Cardiac septum (tissue), 1 donor: Measurements from ENCODE around the gene PDE8B. TPM values are rescaled to one million over a fixed set of nuclear protein-coding genes. Genes with fewer than 3 reads are reported as not detected.

Experiments
- DNase-seq: peaks from one replicate; pipeline ENCODE4 v3.0.0-alpha.2; 2020; ENCODE audit warnings: low spot score
- intact Hi-C: fragments of 100-400 bp; cut with DNase I; formaldehyde crosslinking; loops from one replicate; pipeline ENCODE4 v1.14.0; 2022
- total RNA-seq: library from RNA; stranded (reverse); fragmentation: NEBNext Ultra II Directional; extraction: Animal tissue kit (Norgen Biotek cat#: 25700); gene quantifications from one replicate; pipeline ENCODE4 v1.2.1, GENCODE V29; 2021
- donor health status: DM: no; HTN: no; CAD: no.

Gene PDE8B
- total RNA-seq, 1 donor from 2014 or later, result 5.7 TPM

DNA sequence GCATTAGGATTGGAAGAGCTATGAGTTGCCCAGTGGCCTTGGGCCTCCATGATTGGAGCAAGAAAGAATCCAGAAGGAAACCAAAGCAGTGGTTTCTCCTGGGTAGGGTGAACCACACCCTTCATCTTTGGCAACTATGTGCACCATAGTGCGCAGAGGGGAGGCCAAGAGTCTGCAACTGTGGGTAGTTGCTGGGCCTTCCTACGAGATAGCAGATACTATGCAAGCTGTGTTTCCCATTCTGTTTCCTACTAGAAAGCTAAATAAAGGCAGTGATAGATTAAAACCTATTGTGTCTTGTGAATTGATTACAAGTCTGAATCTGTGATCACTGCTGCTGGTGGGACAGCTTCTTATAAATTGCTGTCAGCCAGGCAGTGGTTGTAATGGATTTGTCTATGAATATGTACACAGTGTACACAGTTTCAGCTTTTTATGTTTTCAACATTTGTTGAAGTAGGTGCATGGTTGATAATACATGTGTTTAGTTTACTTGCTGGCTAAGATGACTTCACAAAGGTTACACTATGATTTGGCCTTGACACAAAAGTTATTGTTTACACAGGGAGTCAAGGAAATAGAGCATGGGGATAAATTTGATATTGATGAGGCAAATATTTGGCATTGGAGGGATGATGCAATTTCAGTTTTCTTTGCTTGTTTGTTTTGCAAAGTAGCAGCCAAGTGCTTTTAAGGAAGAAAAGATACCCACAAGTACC is 23.7 kb upstream of the PDE8B start:
- no peak for DNase-seq
- intact Hi-C loops, result loop anchor here (5.0 kb wide), 1 partner anchor 40 kb away; no protein-coding TSS in a partner anchor

DNA sequence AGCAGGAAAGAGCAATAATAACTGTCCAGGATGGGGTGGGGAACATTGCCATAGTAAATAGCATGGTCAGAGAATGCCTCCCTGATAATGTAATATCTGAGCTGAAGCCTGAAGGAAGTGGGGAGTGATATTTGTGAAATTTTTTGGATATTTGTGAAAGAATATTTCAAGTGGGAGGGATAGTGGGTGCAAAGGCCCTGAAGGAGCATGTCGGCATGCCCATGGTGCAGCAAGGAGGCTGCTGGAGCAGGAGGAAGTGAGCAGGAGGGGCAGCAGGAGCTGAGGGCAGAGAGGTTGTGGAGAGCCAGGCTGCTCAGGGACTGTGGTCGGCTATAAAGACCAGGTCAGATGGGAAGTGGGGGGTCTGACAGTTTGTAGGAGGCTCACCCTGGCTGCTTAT is 21.1 kb upstream of the PDE8B start:
- intact Hi-C loops, result loop anchor here (5.0 kb wide), 1 partner anchor 38 kb away; no protein-coding TSS in a partner anchor
- DNase-seq, result no peak

GRCh38 chr5:77192441-77193050 is 17.9 kb upstream of the PDE8B start:
- no peak for DNase-seq
- intact Hi-C loops, result no loop called here

GRCh38 chr5:77194762-77195161 is 15.7 kb upstream of the PDE8B start:
- intact Hi-C loops, result no loop called here
- no peak for DNase-seq

GRCh38 chr5:77197840-77198554 is 12.5 kb upstream of the PDE8B start:
- no peak for DNase-seq
- intact Hi-C loops, result no loop called here

- intact Hi-C loops, result no loop called here
- no peak for DNase-seq
Measured at GRCh38 chr5:77200663-77201062, 9.8 kb upstream of the PDE8B start.

- no peak for DNase-seq
- intact Hi-C loops, result no loop called here
Measured at GRCh38 chr5:77202145-77202544, 8.3 kb upstream of the PDE8B start.

GRCh38 chr5:77204967-77205366 is 5.5 kb upstream of the PDE8B start:
- DNase-seq, result no peak
- intact Hi-C loops, result no loop called here

GRCh38 chr5:77208507-77209163 is 1.8 kb upstream of the PDE8B start:
- no peak for DNase-seq
- intact Hi-C loops, result no loop called here

- no peak for DNase-seq
- intact Hi-C loops, result loop anchor here (5.0 kb wide), 1 partner anchor 62 kb away; no protein-coding TSS in a partner anchor
Measured at GRCh38 chr5:77209495-77210090, 887 bp upstream of the PDE8B start.

DNA sequence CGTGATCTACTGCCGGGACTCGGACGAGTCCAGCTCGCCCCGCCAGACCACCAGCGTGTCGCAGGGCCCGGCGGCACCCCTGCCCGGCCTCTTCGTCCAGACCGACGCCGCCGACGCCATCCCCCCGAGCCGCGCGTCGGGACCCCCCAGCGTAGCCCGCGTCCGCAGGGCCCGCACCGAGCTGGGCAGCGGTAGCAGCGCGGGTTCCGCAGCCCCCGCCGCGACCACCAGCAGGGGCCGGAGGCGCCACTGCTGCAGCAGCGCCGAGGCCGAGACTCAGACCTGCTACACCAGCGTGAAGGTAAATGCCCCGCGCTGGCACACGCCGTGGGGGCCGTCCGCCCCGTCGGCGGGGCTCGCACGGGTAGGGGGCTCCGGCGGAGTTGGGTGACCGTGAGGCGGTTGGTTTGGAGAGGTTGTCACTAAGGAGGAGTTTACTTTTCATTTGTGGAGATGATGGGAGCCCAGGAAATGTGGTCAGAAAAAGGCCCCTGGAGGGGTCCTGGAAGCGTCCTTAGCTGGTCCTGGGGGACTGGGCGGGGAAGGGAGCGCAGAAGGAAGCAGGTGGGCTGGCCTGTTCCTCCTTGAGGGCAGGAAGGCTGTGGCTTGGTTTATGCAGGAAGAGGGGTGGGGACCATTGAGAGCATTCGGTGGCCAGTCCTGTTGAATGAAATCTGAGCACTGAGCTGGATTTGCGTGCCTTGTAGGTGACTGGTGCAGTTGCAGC is 647 bp downstream of the PDE8B start:
- DNase-seq, result no peak
- intact Hi-C loops, result loop anchor here (5.0 kb wide), 1 partner anchor 64 kb away; no protein-coding TSS in a partner anchor

DNA sequence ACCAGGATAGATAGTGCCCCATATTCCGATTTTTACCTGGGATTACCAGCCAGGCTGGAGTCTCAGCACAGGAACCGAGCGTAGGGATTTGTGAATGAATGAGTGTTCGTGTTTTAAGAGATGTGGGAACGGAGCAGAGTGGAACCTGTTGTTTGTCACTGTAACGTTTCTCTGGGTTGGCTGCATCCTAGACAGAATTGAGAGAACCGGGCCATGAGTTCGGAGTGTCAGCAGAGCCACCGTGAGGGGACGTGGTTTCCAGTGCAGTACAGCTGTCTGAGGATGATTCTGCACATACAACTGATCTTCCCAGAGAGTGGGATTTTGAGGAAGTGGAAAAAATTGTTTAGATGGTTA is 1.2 kb downstream of the PDE8B start:
- intact Hi-C loops, result loop anchor here (5.0 kb wide), 1 partner anchor 64 kb away; no protein-coding TSS in a partner anchor
- no peak for DNase-seq

DNA sequence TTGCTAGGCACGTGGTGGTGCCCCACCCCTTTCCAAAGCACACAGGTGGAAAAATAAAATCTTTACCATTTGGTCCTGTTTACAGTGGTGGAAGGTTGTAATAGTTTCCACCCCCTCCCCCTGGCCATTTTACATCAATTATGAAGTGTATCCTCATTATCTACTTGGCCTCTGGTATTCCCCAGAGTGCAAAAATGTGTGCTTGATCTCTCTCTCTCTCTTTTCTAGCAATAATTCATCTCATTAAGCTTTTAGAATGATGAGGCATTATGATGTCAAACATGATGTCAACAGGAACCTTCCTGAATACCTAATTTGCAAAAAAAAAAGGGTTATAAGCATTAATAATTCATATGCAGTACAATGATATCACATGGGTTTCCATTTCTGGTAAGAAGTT is 3.1 kb downstream of the PDE8B start:
- no peak for DNase-seq
- intact Hi-C loops, result loop anchor here (5.0 kb wide), 1 partner anchor 66 kb away; no protein-coding TSS in a partner anchor

GRCh38 chr5:77214151-77214550 is 3.7 kb downstream of the PDE8B start:
- no peak for DNase-seq
- intact Hi-C loops, result loop anchor here (5.0 kb wide), 1 partner anchor 67 kb away; no protein-coding TSS in a partner anchor

GRCh38 chr5:77218263-77218662 is 7.8 kb downstream of the PDE8B start:
- DNase-seq, result no peak
- intact Hi-C loops, result no loop called here

- intact Hi-C loops, result no loop called here
Measured at GRCh38 chr5:77221115-77221514, 10.6 kb downstream of the PDE8B start.

DNA sequence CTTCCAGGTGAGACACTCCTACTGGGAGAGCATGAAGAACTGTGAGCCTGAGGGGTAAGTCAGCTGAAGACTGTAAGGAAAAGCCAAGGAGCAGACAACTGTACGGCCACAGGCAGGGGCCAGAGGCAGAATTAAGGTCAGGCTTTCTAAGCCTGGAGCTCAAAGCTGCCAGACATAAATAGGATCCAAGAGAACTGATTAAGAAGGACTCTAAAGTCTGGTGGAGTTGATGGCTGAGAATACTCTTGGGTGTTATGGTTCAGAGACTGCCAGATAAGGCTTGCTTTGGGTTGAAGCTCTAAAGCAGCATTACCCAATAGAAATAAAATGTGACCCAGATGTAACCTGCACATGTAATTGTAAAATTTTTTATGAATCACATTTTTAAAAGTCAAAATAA is 12.2 kb downstream of the PDE8B start:
- DNase-seq, result no peak
- intact Hi-C loops, result no loop called here

More at GRCh38 chr5:77221115-77221514, 10.6 kb downstream of the PDE8B start:
- DNase-seq, result no peak

DNA sequence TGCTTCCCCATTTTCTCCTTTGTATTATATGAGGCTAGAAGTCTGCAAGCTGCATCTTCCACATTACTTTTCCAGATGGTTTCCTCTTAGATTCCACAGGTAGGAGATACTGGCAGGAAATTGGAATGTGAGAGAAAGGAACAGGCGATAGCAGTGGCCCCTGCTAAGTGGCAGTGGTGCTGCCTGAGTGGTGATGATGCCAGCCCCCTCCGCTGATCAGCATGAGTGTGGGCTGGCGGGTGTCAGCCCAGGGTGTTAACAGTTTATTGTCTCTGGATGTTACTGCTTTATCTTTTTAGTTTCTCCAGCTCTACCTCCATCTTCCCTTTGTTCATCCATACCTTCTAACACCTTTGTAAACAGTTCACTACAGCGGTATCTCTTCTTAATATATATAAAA is 13.2 kb downstream of the PDE8B start:
- DNase-seq, result no peak
- intact Hi-C loops, result no loop called here
